CD4-positive, alpha-beta T cell (primary cell): ENCODE data around the gene MTTP. TPM values are rescaled to one million over a fixed set of nuclear protein-coding genes. Genes with fewer than 3 reads are reported as not detected.

Source experiments
- ATAC-seq: fragments of 200-7000 bp; cut with Tn5 transposase; one replicate; pipeline ENCODE4 v1.10.0; 2022; ENCODE audit warnings: mild to moderate bottlenecking; ENCODE audit not compliant: poor library complexity
- CTCF ChIA-PET: fragments of 350-600 bp; sonication (Branson Sonifier 250); formaldehyde crosslinking; loops from one replicate; lab custom pipeline; 2021; ENCODE audit warnings: antibody characterized with exemption, inconsistent platforms; lab: Charles Lee
- POLR2A ChIA-PET: fragments of 350-600 bp; sonication (Branson Sonifier 250); formaldehyde crosslinking; loops from one replicate; lab custom pipeline; 2021; ENCODE audit warnings: antibody characterized with exemption, inconsistent platforms; lab: Charles Lee
- DNase-seq, 14 experiments: peaks; one replicate each; pipeline ENCODE4 v3.0.0-alpha.2; 2013 to 2020; ENCODE audit warnings: mixed read lengths in 2 of 14
- H3K27ac ChIP-seq, 2 donors: one replicate each; pipeline versions ENCODE4 v1.5.1 to v1.7.0; 2013; ENCODE audit warnings: low read length in 2 of 2, low read depth in 1 of 2, mild to moderate bottlenecking in 1 of 2
- H3K27me3 ChIP-seq, 2 experiments: 1 replicate in 1 of 2; 2 replicates in 1 of 2; pipeline versions ENCODE4 v1.6.1 to v1.7.0; 2013; ENCODE audit warnings: low read length in 2 of 2, control low read depth in 1 of 2, mild to moderate bottlenecking in 1 of 2, moderate library complexity in 1 of 2; ENCODE audit not compliant: insufficient read depth in 2 of 2, control insufficient read depth in 1 of 2
- H3K36me3 ChIP-seq: one replicate; pipeline ENCODE4 v1.6.1; 2013; ENCODE audit warnings: low read length, control low read depth; ENCODE audit not compliant: insufficient read depth
- H3K4me1 ChIP-seq: one replicate; pipeline ENCODE4 v1.6.1; 2013; ENCODE audit warnings: low read length, control low read depth; ENCODE audit not compliant: insufficient read depth
- H3K4me3 ChIP-seq: one replicate; pipeline ENCODE4 v1.5.1; 2013; ENCODE audit warnings: mild to moderate bottlenecking, low read length, moderate library complexity
- H3K9me3 ChIP-seq, 2 experiments: 1 replicate in 1 of 2; 2 replicates in 1 of 2; pipeline versions ENCODE4 v1.6.1 to v1.7.0; 2013; ENCODE audit warnings: low read length in 2 of 2, mild to moderate bottlenecking in 2 of 2, control low read depth in 1 of 2, moderate library complexity in 1 of 2; ENCODE audit not compliant: control insufficient read depth in 1 of 2, insufficient read depth in 1 of 2
- H3K27ac Mint-ChIP-seq: one replicate; pipeline ENCODE4 v1.8.0; 2020; ENCODE audit warnings: mixed read lengths
- H3K27me3 Mint-ChIP-seq: one replicate; pipeline ENCODE4 v1.8.0; 2021; ENCODE audit warnings: mixed read lengths
- H3K36me3 Mint-ChIP-seq: one replicate; pipeline ENCODE4 v1.8.0; 2021; ENCODE audit warnings: low read depth, mixed read lengths
- H3K4me1 Mint-ChIP-seq: one replicate; pipeline ENCODE4 v1.8.0; 2021; ENCODE audit warnings: low read depth, mixed read lengths
- H3K4me3 Mint-ChIP-seq: one replicate; pipeline ENCODE4 v1.8.0; 2020; ENCODE audit warnings: mild to moderate bottlenecking, mixed read lengths
- H3K9me3 Mint-ChIP-seq: one replicate; pipeline ENCODE4 v1.8.0; 2020; ENCODE audit warnings: mixed read lengths
- intact Hi-C, 2 experiments: fragments of 100-400 bp; cut with DNase I in 1 of 2; cut with micrococcal nuclease in 1 of 2; formaldehyde crosslinking; loops; one replicate each; pipeline versions ENCODE4 v1.15.1 to v1.9.0; 2023 to 2025; cut with DNase I, micrococcal nuclease
- total RNA-seq, 174 experiments: library from RNA in 2 of 174; stranded (reverse) in 2 of 174; gene quantifications; one replicate each; pipeline ENCODE4 v1.2.3 and lab custom pipeline; 2021 to 2026
- TF ChIP-seq, protein P1 (sequence below): fragments of 200-600 bp; IDR thresholded peaks from one replicate; pipeline ENCODE4 v1.8.0; 2022; ENCODE audit warnings: antibody characterized with exemption, mild to moderate bottlenecking

MTTP gene
- total RNA-seq, 2 experiments from 2014 or later, result not detected

DNA sequence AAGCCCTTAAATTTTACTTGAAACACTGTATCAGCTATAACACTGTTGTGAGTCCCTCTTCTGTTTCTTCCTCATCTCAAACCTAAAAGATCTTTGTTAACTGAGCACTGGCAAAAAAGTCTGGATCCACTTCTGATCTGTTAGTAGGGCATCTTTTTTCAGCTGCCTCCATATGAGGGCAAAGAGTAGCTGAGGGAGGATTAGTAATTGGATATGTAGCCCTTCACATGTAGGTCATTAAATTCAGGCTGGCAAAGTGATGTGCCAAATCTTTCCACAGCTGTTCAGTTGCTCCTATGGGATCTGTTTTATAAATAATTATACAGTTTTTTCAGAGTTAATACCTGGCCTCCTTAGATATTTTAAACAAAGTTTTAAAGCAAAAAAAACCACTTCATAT lies 9.7 kb upstream of the MTTP start:
- Histone ChIP-seq H3K36me3 (no peaks in the 10 kb centered on the region), H3K4me3 (no peak overlapping the region), H3K4me1 (peaks cover 11% of the 10 kb centered on the region), H3K27me3 (peaks cover 0 to 9% of the 10 kb centered on the region in 2 experiments), H3K9me3 (no peaks in the 10 kb centered on the region), H3K27ac (no peak overlapping the region)
- intact Hi-C loops, result loop anchor here (1.0 to 10.0 kb wide), 10 partner anchors 478 to 1782 kb away; partner anchors contain the start of genes ADH5 (in 2 of the 2), EIF4E (in 2 of the 2), METAP1 (in 2 of the 2) and PPP3CA (in 2 of the 2)
- no peak for DNase-seq
- ChIA-PET POLR2A (interaction anchor here (2.2 kb wide), 2 partner anchors 252 to 383 kb away, joined by 16 to 55 read pairs; partner anchors contain the start of genes DAPP1 and DNAJB14), CTCF (interaction anchor here (1.1 kb wide), 1 partner anchor 243 kb away, joined by 3 read pairs; no protein-coding TSS in a partner anchor)
- Mint-ChIP-seq H3K4me1 (peaks cover 25% of the 10 kb centered on the region), H3K4me3 (peak overlapping the region; percentile 50), H3K27me3 (peaks cover 39% of the 10 kb centered on the region), H3K27ac (peak overlapping the region; percentile 99), H3K36me3 (peaks cover 13% of the 10 kb centered on the region), H3K9me3 (no peaks in the 10 kb centered on the region)
- TF ChIP-seq, protein P1, sequence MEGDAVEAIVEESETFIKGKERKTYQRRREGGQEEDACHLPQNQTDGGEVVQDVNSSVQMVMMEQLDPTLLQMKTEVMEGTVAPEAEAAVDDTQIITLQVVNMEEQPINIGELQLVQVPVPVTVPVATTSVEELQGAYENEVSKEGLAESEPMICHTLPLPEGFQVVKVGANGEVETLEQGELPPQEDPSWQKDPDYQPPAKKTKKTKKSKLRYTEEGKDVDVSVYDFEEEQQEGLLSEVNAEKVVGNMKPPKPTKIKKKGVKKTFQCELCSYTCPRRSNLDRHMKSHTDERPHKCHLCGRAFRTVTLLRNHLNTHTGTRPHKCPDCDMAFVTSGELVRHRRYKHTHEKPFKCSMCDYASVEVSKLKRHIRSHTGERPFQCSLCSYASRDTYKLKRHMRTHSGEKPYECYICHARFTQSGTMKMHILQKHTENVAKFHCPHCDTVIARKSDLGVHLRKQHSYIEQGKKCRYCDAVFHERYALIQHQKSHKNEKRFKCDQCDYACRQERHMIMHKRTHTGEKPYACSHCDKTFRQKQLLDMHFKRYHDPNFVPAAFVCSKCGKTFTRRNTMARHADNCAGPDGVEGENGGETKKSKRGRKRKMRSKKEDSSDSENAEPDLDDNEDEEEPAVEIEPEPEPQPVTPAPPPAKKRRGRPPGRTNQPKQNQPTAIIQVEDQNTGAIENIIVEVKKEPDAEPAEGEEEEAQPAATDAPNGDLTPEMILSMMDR, result no peak
- no peak for ATAC-seq

DNA sequence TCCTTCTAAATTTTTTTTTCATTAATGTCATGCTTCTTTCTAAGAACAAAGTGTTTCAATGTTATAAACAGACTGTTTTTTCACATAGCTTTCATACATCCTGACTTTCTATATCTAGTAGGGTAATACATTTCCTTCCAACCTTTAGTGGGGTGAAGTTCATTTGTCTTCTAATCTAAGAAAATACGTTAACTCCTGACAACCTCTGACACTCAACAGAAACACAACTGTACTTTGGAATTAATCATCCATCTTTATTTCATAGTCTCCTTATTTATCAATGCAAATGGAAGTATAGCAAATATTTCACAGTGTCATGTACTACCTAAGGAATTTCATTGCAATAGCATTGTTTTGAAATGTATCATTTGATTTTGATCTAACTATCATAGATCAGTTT lies 2.7 kb upstream of the MTTP start:
- ChIA-PET CTCF (no interaction called here), POLR2A (no interaction called here)
- H3K9me3 Mint-ChIP-seq, result no peaks in the 10 kb centered on the region
- peaks cover 81% of the 10 kb centered on the region for H3K27me3 Mint-ChIP-seq
- H3K4me1 ChIP-seq, result no peaks in the 10 kb centered on the region
- no peak overlapping the region for H3K27ac Mint-ChIP-seq
- no peaks in the 10 kb centered on the region for H3K9me3 ChIP-seq
- H3K27ac ChIP-seq, result no peak overlapping the region
- intact Hi-C loops, result no loop called here
- no peaks in the 10 kb centered on the region for H3K36me3 Mint-ChIP-seq
- H3K4me1 Mint-ChIP-seq, result no peaks in the 10 kb centered on the region
- peaks cover 3 to 41% of the 10 kb centered on the region in 2 experiments for H3K27me3 ChIP-seq
- DNase-seq, result no peak
- H3K4me3 ChIP-seq, result no peak overlapping the region
- no peaks in the 10 kb centered on the region for H3K36me3 ChIP-seq
- ATAC-seq, result no peak
- TF ChIP-seq, protein P1, result no peak
- no peak overlapping the region for H3K4me3 Mint-ChIP-seq

DNA sequence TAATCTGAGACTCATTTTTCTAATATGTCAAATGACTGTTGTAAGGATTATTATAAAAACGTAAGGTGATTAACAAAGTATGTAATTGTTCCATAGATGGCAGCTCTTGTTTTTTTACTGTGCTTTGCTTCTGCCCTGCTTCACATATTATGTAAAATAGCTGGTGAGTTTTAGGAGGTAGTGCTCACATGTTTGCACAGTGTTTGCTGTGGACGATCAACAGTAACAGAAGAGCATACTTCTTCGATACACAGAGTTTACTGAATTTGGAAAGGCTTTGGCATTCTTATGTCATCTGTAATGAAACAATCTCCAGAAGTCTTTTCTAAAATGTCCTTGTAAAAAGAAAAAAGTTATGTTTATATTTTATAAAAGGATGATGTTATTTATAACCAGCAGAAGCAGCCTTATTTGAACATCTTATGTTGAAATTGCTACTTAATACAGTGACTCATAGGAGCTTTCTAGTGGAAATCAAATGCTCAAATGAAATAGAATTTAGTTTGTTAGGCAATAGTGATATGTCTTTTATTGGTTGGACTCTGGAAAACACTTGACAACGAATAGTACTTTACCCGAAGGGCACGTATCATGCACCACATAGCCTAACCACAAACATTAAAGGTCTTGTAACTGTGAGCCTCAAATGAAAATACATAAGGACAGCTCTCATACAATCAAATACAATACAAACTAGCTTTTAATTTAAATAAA lies 1.9 kb upstream of the MTTP start:
- H3K27ac Mint-ChIP-seq, result no peak overlapping the region
- ATAC-seq (no peak), DNase-seq (no peak)
- H3K36me3 Mint-ChIP-seq, result no peaks in the 10 kb centered on the region
- TF ChIP-seq, protein P1, result no peak
- H3K9me3 ChIP-seq, result no peaks in the 10 kb centered on the region
- H3K4me1 Mint-ChIP-seq, result no peaks in the 10 kb centered on the region
- no peak overlapping the region for H3K4me3 Mint-ChIP-seq
- H3K9me3 Mint-ChIP-seq, result no peaks in the 10 kb centered on the region
- H3K36me3 ChIP-seq, result no peaks in the 10 kb centered on the region
- H3K27me3 Mint-ChIP-seq, result peaks cover 78% of the 10 kb centered on the region
- H3K27ac ChIP-seq, result no peak overlapping the region
- ChIA-PET CTCF (no interaction called here), POLR2A (interaction anchor here (0.7 kb wide), 1 partner anchor 9 kb away, joined by 3 read pairs; the partner anchor contains the start of gene TRMT10A)
- H3K4me1 ChIP-seq, result no peaks in the 10 kb centered on the region
- intact Hi-C loops, result no loop called here
- H3K4me3 ChIP-seq, result no peak overlapping the region
- peaks cover 3 to 37% of the 10 kb centered on the region in 2 experiments for H3K27me3 ChIP-seq
